Upper lobe of right lung (tissue), 1 donor: ENCODE data around the gene IER3. TPM values are rescaled to one million over a fixed set of nuclear protein-coding genes. Genes with fewer than 3 reads are reported as not detected.
A peak's percentile ranks its signal among the peaks of the same experiment; 100 is the strongest.

Source experiments
- ATAC-seq: fragments of 200-7000 bp; cut with Tn5 transposase; one replicate; pipeline ENCODE4 v1.9.1; 2020; ENCODE audit warnings: mild to moderate bottlenecking, moderate library complexity
- DNase-seq: peaks from one replicate; pipeline ENCODE4 v3.0.0-alpha.2; 2020
- H3K27ac ChIP-seq: fragments of 200-600 bp; one replicate; pipeline ENCODE4 v1.8.0; 2022
- H3K27me3 ChIP-seq: fragments of 200-600 bp; one replicate; pipeline ENCODE4 v1.8.0; 2022; ENCODE audit warnings: mild to moderate bottlenecking
- H3K36me3 ChIP-seq: fragments of 200-600 bp; one replicate; pipeline ENCODE4 v1.8.0; 2022
- H3K4me1 ChIP-seq: fragments of 200-600 bp; one replicate; pipeline ENCODE4 v1.8.0; 2022
- H3K4me3 ChIP-seq: fragments of 200-600 bp; one replicate; pipeline ENCODE4 v1.8.0; 2022; ENCODE audit warnings: mild to moderate bottlenecking
- H3K9me3 ChIP-seq: fragments of 200-600 bp; one replicate; pipeline ENCODE4 v1.8.0; 2022
- intact Hi-C: fragments of 100-400 bp; cut with DNase I; formaldehyde crosslinking; loops from one replicate; pipeline ENCODE4 v1.11.0; 2022
- total RNA-seq: library from RNA; stranded (reverse); fragmentation: NEBNext Ultra II Directional; extraction: Animal tissue kit (Norgen Biotek cat#: 25700); gene quantifications from one replicate; pipeline ENCODE4 v1.2.1, GENCODE V29; 2021
- TF ChIP-seq, protein P1 (sequence below): fragments of 200-600 bp; IDR thresholded peaks from one replicate; pipeline ENCODE4 v1.8.0; 2022; ENCODE audit warnings: antibody characterized with exemption
- donor health status: DM: no; HTN: yes; CAD: no; lungs with severe emphysema.

IER3 gene
- total RNA-seq, 1 donor from 2014 or later, result 35.4 TPM

DNA sequence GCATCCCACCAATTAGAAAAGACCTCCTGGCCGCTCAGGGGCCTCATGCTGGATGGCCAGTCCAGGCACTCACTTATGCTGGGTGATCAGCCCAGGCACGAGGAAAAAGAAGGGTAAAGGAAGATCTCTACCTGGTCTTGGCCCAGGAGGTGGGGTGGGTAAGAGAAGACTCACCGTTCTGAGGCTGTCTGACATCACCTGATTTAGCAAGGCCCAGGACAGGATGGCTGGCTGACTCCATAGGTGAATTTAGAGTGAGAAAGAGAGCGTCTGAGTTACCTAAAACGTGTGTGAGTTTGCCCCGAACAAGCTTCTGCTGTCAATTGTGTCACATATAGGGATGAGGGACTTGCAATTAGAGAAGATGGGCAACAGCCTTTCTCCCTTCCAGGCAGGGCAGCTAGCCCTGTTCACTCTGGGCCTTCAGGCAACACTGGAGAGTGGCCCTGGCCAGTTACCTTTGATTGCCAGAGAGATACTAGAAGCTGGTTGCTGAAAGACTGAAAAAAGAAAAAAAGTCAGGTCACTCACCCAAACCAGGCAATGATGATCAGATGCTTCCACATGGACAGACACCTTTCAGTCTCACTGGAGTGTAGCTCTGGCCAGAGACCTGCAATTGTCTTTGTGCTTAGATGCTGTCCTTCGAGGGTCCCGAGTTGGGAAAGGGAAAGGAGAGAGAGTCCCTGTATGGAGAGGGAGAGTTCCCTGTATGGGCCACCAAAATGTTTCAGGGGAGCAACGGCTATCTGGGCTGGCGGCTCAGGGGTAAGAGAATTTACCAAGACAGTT lies 35.7 kb upstream of the IER3 start:
- H3K36me3 ChIP-seq, result no peaks in the 10 kb centered on the region
- intact Hi-C loops, result no loop called here
- DNase-seq (no peak), ATAC-seq (no peak)
- peak overlapping the region; percentile 65 for H3K27ac ChIP-seq
- no peaks in the 10 kb centered on the region for H3K9me3 ChIP-seq
- H3K4me3 ChIP-seq, result no peak overlapping the region
- TF ChIP-seq, protein P1, sequence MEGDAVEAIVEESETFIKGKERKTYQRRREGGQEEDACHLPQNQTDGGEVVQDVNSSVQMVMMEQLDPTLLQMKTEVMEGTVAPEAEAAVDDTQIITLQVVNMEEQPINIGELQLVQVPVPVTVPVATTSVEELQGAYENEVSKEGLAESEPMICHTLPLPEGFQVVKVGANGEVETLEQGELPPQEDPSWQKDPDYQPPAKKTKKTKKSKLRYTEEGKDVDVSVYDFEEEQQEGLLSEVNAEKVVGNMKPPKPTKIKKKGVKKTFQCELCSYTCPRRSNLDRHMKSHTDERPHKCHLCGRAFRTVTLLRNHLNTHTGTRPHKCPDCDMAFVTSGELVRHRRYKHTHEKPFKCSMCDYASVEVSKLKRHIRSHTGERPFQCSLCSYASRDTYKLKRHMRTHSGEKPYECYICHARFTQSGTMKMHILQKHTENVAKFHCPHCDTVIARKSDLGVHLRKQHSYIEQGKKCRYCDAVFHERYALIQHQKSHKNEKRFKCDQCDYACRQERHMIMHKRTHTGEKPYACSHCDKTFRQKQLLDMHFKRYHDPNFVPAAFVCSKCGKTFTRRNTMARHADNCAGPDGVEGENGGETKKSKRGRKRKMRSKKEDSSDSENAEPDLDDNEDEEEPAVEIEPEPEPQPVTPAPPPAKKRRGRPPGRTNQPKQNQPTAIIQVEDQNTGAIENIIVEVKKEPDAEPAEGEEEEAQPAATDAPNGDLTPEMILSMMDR, result no peak
- no peaks in the 10 kb centered on the region for H3K27me3 ChIP-seq
- H3K4me1 ChIP-seq, result peaks cover 53% of the 10 kb centered on the region

DNA sequence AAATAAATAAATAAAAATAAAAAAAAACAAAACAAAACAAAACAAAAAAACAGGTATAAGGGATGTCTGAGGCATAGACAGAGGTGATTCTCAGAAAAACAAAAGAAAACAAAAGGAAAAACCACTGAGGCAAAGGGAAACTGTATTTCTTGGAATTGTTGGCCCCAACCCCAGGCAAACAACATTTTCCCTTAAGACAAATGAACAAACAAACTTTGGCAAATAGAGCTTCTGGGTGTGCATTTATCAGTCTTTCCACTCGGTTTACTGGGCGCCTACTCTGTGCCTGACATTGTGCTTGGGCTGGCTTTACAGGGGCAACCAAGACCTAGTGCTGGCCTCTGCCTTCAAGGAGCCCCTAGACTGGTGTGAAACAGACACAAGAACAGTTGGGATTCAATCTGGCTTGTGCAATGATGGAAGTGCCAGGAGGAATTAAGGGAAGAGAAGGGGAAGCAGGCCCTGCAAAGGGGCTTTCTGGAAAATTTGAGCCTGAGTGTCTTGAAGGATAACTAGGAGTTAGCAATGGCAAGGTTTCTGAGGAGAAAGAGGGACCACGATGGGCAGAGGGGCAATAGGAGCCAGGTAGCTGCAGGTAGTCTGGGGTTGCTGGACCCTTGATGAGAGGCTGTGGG lies 33.8 kb upstream of the IER3 start:
- no peaks in the 10 kb centered on the region for H3K27me3 ChIP-seq
- H3K36me3 ChIP-seq, result no peaks in the 10 kb centered on the region
- no peak for ATAC-seq
- H3K4me3 ChIP-seq, result no peak overlapping the region
- no peak for DNase-seq
- peaks cover 53% of the 10 kb centered on the region for H3K4me1 ChIP-seq
- TF ChIP-seq, protein P1, result no peak
- intact Hi-C loops, result no loop called here
- no peaks in the 10 kb centered on the region for H3K9me3 ChIP-seq
- peak overlapping the region; percentile 65 for H3K27ac ChIP-seq

DNA sequence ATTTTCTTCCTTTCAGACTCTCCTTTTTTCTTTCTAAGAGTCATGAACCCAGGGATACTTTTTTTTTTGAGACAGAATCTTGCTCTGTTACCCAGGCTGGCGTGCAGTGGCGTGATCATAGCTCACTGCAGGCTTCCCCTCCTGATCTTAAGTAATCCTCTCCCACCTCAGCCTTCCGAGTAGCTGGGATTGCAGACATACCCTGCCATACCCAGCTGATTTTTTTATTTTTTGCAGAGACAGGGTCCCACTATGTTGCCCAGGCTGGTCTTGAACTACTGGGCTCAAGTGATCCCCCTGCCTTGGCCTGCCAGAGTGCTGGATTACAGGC lies 32.8 kb upstream of the IER3 start:
- ATAC-seq, result no peak
- H3K27me3 ChIP-seq, result no peaks in the 10 kb centered on the region
- H3K27ac ChIP-seq, result no peak overlapping the region
- no peak for DNase-seq
- peaks cover 43% of the 10 kb centered on the region for H3K4me1 ChIP-seq
- no peak overlapping the region for H3K4me3 ChIP-seq
- intact Hi-C loops, result no loop called here
- no peaks in the 10 kb centered on the region for H3K9me3 ChIP-seq
- TF ChIP-seq, protein P1, result no peak
- H3K36me3 ChIP-seq, result no peaks in the 10 kb centered on the region

DNA sequence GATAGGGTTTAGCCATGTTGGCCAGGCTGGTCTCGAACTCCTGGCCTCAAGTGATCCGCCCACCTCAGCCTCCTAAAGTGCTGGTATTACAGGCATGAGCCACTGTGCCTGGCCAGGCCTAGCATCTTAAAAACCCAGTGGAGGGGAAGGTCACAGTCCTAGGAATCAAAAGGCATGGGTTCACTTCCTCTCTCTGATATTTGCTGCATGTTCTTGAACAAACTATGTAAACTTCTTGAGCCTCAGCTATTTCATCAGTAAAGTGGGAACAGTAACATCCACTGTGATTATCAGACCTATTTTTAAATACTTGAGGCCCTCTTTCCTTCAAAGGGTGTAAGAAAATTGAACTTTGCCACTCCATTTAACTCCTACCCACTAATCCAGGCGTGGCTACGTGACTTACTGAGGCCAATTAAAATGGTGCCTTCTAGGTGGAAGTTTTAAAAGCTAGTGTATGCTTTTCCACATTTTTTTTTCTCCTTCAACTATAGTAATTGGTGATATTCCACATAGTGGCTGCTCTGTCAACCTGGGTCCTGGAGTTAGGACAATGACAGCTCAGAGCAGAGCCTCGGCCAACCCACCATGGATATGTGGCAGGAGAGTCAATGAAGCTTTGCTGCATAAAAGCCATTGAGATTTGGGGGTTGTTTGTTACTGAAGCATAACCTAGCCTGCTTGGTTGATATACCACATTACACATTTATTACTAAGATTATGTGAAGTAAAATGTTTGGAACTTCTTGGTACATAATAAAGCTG lies 32.2 kb upstream of the IER3 start:
- H3K4me1 ChIP-seq, result peaks cover 37% of the 10 kb centered on the region
- H3K27ac ChIP-seq, result no peak overlapping the region
- H3K9me3 ChIP-seq, result no peaks in the 10 kb centered on the region
- TF ChIP-seq, protein P1, result no peak
- H3K36me3 ChIP-seq, result no peaks in the 10 kb centered on the region
- H3K27me3 ChIP-seq, result no peaks in the 10 kb centered on the region
- H3K4me3 ChIP-seq, result no peak overlapping the region
- DNase-seq (no peak), ATAC-seq (peak; percentile 5)
- intact Hi-C loops, result no loop called here

DNA sequence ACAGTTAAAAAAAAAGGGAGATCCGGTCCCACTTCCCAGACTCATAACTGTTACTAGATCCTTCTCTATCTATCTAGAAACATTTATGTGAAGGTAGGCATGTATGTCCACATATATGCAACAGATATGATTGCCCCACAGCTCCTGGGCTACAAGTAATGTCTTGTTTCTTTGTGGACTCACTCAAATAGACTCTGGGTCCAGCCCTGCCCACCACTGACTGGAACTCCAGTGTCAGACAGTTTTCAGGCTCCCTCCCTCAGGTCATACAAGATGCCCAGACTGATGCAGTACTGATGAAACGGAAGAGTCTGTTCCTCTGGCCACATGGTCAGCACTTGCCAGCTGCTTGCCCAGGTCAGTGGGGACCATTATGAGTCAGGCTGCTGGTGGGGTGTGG lies 30.8 kb upstream of the IER3 start:
- H3K4me3 ChIP-seq, result no peak overlapping the region
- no peak for ATAC-seq

More for the DNA sequence above, 30.8 kb upstream of the IER3 start:
- H3K27ac ChIP-seq, result no peak overlapping the region
- no peak for DNase-seq
- no peaks in the 10 kb centered on the region for H3K9me3 ChIP-seq
- intact Hi-C loops, result no loop called here
- no peaks in the 10 kb centered on the region for H3K27me3 ChIP-seq
- H3K36me3 ChIP-seq, result no peaks in the 10 kb centered on the region
- TF ChIP-seq, protein P1, result no peak
- peaks cover 25% of the 10 kb centered on the region for H3K4me1 ChIP-seq
